GM21619 (cell line): ENCODE measurements around the gene PCNA.

ENCODE experiments used
- ATAC-seq: cut with Tn5 transposase; IDR thresholded peaks from one replicate; pipeline ENCODE4 v1.9.1; 2021; ENCODE audit not compliant: unreplicated experiment

The PCNA gene

GRCh38 chr20:5143851-5144250, 24.1 kb upstream of the PCNA start:
- no peak for ATAC-seq

DNA sequence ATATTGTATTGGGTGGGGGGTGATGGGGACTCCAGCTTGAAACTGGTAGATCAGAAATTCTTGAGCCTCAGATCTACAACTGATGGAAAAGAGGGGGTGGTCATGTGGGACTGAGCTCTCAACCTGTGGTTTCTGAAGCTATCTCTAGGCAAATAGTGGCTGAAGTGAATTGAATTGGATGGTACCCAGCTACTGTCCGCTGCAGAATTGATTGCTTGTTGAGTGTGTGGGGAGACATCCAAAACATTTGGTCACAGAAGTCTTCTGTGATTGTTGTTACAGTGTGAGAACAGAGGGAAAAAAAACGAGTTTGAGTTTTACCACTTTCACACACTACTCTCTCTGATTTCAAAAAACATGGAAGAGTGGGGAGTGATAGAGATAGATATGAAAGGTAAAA, 21.9 kb upstream of the PCNA start:
- no peak for ATAC-seq

DNA sequence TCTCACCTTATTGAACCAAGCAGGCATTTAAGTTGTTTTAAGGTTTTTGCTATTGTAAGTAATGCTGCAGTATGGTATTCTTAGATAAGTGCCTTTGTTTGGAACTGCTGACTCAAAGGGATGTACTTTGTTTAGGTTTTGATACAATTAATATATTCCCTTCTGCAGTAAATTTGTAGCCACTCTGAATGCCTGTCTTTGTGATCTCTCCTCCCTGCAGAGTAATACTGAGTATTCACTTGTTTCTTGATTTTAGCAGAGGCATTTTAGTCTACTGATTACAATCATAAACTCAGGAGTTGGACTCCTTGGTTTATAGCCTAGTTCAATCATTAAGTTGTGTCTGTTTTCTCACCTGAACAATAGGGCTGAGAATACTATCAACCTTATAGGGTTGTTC, 20.4 kb upstream of the PCNA start:
- ATAC-seq, result no peak

GRCh38 chr20:5136096-5136495, 16.3 kb upstream of the PCNA start:
- no peak for ATAC-seq

DNA sequence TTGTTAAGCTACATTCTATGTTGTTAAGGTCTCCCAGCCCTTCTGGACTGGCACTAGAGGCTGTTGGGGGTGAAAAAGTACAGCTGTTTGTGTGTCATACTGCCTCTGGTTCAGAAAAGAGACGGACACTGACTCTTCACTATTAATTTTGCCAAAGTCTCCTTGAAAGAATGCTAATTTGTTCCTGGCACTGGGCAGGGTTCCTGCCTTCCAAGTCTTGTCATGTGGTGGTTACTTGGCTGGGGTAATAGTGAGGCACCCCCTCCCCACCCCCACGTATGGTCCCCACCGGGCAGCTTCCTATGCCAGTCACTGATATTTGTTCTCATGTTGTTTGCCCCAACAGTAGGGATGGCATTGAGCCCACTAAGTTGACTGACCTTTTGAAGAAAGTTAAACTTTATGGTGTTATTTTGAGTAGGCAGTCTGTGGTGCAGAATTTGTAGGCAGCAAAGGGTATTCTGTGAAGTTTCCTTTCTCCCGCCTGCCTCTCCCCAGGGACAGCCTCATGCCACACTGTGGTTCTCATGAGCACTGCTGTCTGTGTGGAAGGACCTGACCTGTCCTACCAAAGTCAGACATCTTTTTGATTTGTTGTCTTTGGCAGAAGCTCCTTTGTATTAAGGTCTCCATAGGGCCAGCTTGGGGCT, 15.7 kb upstream of the PCNA start:
- ATAC-seq, result no peak

DNA sequence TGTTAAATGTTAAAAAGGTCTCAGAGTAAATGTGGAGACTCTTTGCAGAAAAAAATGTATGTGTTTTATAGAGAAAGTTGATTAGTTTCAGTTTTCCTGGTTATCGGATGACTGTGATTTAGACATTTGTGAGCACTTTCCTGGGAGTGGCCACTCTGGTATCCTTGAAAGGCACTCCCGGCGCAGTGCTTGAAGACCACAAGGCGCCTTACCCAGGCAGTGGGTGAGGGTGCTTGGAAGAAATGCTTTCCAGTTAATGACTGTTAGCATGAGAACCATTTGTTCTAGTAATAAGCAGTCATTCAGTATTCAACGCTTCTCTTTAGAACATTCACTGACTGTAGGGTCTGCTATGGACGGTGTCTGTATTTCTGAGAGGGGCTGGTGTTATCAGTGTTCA, 14.2 kb upstream of the PCNA start:
- ATAC-seq, result no peak

DNA sequence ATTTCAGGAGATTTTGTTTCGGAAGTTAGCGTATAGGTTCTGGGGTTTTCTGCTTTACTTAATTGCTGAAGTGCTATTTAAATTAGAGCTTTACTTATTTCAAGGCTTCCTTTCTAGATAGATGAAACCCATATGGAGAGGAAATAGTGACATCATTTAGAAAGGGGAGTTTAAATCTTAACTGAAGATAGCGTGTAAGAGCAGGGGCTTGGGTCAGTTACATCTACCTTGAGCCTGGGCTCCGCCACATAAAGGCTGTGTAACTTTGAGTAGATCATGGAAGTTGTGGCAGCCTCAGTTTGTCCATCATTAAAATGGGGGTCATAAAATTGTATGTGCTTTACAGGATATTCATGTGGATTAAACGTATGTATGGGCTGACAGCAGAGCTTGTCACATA, 11.7 kb upstream of the PCNA start:
- no peak for ATAC-seq

DNA sequence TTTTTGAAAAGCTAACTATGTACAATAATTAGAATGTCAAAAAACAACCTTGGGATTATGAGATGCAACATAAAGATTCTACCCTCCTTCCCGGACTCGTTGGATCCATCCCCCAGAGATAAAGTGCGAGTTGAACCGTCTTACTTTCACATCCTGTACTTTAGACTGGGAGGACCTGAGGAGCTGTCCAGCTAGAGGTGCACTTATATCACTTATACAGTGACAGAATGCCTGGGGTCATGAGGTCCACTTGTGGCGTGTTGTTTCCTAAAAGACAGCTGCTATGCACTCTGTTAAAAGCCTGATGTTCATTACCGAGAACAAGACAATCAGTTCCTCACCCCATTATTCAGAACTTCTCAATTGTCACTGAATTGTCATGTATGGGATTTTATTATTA, 9.1 kb upstream of the PCNA start:
- no peak for ATAC-seq

- no peak for ATAC-seq
Observed at GRCh38 chr20:5127859-5128424, 8.2 kb upstream of the PCNA start.

DNA sequence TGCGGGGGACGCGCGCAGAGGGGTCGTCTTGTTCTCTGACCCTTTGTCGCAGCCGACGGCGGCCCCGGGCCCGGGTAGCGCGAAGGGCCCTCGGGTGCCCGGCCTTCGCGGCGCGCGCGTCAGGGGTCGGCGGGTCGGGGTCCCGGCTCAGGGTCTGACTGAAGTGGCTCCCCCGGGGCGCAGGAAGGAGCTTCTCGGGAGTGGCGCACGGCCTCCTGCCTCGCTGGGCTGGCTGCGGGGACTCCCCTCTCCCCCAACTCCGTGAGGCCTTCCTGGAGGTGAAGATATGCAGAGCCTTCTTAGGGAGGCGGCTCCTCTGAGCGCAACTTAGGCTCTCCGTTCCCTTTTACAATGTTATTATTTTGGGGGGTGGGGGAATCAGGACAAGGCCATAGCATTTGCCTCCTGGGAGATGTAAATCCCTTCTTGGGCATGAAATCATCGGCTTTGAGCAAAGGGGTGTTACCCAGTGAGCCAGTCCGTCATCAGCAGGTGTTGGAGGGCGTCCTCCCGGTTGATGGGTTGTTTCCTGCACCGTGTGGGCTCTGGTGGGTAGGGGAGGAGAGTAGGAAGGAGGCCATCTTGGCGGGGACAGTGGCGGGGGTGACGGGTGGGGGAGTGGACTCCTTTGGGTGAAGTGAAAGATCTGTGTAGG, 7.6 kb upstream of the PCNA start:
- ATAC-seq, result peak; percentile 32

DNA sequence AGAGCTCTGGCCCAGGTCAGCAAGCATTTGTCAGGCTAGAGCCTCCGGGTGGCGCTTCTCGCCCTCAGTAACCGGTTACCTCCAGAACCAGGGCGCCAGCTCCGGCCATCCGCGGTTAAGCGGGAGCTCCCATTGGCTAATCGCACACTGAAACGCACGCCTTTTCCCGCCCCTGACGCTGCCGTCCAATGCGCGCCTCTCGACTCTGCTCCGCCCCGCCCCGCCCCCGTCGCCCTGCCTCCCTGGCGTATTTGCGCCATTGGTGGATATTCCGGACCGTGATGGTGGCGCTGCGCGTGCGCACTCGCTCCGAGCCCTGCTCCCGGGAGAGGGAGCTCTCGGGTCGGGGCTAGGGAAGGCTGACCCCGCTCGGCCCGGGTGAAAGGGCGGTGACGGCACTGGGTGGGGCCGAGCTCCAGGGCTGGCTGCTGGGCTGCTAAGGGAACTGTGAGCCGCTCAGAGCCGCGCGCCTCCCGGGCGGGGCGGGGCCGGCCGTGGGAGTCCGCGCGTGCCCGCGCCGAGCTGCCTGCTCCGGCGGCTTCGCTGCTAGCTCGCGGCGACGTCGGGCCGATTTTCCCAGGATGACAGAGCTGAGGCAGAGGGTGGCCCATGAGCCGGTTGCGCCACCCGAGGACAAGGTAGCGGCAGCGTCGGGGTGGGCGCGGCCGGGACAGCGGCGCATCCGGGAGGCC, 6.9 kb upstream of the PCNA start, which contains the start of gene CDS2:
Gene CDS2, plus strand, starts transcription at position 497 of the 692 bp plus-strand sequence. Its CDS starts 85 bp downstream, at position 582.
- peak; percentile 81 for ATAC-seq

GRCh38 chr20:5122873-5123260, 3.1 kb upstream of the PCNA start:
- ATAC-seq, result no peak

DNA sequence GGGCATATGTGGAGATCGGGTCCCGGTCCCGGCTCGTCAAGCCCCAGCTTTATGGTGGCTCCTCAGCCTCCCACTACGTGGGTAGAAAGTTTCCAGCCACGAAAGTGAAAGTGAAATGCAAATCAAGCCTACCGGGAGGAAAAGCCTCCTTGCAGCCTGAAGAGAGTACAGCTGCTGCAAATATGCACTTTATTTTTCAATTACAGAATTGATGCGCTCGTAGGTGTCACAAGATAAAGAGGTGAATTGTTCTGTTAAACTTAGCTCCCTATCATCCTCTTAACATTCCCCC, 373 bp upstream of the PCNA start:
- no peak for ATAC-seq

- ATAC-seq, result no peak
Observed at GRCh38 chr20:5119143-5119434, 669 bp downstream of the PCNA start.

- no peak for ATAC-seq
Observed at GRCh38 chr20:5118220-5119142, 1.3 kb downstream of the PCNA start.

GRCh38 chr20:5116875-5117274, 2.9 kb downstream of the PCNA start:
- no peak for ATAC-seq

DNA sequence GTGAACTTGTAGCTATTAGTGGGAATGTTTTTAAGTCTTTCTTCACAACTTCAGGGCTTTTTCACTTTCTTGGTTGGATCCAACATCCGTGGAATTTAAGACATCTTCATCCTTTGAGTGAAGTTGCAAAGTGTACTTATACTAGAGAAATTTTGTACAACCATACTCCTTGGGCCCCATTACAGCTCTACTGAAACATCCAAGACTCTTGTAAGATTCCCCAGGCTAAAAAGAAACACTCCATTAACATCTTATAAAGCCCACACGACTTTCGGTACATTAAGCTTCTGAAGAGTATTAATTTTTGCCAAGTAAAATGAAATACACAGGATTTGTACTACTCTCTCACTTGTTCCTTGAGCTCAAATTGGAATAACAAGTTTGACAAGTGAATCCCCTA, 5.4 kb downstream of the PCNA start:
- ATAC-seq, result no peak

- ATAC-seq, result no peak
Observed at GRCh38 chr20:5113615-5113986, 6.2 kb downstream of the PCNA start.

- ATAC-seq, result no peak
Observed at GRCh38 chr20:5109276-5109675, 10.5 kb downstream of the PCNA start.

DNA sequence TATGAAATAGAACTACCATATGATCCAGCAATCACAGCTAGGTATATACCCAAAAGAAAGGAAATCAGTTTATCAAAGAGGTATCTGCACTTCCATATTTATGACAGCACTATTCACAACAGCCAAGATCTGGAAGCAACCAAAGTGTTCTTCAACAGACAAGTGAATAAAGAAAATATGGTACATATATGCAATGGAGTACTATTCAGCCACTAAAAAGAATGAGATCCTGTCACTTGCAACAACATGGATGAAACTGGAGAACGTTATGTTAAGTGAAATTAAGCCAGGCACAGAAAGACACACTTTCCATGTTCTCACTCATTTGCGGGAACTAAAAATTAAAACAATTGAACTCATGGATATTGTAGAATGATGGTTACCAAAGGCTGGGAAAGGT, 15.3 kb downstream of the PCNA start:
- no peak for ATAC-seq

DNA sequence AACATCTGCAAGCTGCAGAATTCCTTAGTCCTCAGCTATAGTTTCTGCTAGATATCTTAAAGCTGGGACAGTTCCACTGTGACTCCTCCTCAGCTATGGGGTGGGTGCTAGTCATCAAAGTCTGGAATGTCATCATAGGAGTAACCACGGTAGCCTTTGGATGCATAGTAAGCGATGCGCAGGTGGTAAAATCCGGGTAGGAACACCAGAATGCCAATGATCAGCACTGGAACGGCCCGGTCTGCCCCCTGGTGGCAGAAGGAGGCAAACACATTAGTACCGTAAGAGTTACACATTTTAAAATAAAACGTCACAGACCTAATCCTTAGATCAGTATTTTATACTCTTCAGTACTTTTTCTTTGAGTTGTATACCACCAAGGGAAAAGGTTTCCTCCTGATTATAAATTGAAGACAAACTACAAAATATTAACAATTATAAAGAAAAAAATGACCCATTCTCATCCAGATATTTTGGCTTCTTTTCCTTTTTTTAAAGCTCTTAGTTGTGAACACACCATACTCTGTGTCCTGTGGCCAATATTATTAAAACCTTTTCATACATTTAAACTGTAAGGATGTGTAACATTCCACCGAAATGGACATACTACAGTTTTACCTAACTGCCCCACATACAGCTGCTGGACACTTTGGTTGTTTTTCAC, 18.9 kb downstream of the PCNA start:
- peak; percentile 61 for ATAC-seq
